Endothelial cell of umbilical vein (primary cell): Measurements from ENCODE around the gene HNRNPC. TPM values are rescaled to one million over a fixed set of nuclear protein-coding genes. Genes with fewer than 3 reads are reported as not detected.
"Not testable (repeated sequence)": the region's sequence is repeated elsewhere in the genome, so short reads cannot be mapped to it uniquely, and the experiment has no call there.

Experiments
- BruUV-seq: library from RNA; stranded (reverse); fragments of 400-500 nt; replicated peaks from 2 replicates; lab custom pipeline; 2021; lab: Mats Ljungman, UMichigan
- CTCF ChIA-PET: fragments of 300-600, 350-600 bp; sonication (Branson Sonifier 250); formaldehyde crosslinking; loops from one replicate; lab custom pipeline; 2021; ENCODE audit warnings: antibody characterized with exemption, inconsistent platforms; lab: Charles Lee
- POLR2A ChIA-PET: fragments of 300-600, 350-600 bp; sonication (Branson Sonifier 250); formaldehyde crosslinking; loops from one replicate; lab custom pipeline; 2021; ENCODE audit warnings: antibody characterized with exemption, inconsistent platforms; lab: Charles Lee
- DNase-seq: peaks from one replicate; pipeline ENCODE4 v3.0.0-alpha.2; 2011; ENCODE audit warnings: low read depth, low spot score
- FAIRE-seq: peaks from 2 replicates; lab custom pipeline; 2011; peaks lifted over from hg19 to GRCh38; lab: Jason Lieb, UNC
- H2AFZ ChIP-seq: 2 replicates; pipeline ENCODE4 v1.6.0; 2012; ENCODE audit warnings: low read depth, low read length, control low read depth, inconsistent platforms
- H3K27ac ChIP-seq: 2 replicates; pipeline ENCODE4 v1.5.1; 2011; ENCODE audit warnings: low read depth, mild to moderate bottlenecking, control low read depth, low read length, moderate library complexity; ENCODE audit not compliant: insufficient read depth
- H3K27me3 ChIP-seq, 2 experiments: 2 replicates each; pipeline versions ENCODE4 v1.6.0 to v1.6.1; 2011; ENCODE audit warnings: low read length in 2 of 2, mixed read lengths in 1 of 2; ENCODE audit not compliant: control insufficient read depth in 2 of 2, insufficient read depth in 2 of 2
- H3K36me3 ChIP-seq, 2 experiments: 2 replicates in 1 of 2; 3 replicates in 1 of 2; pipeline ENCODE4 v1.5.1; 2011; ENCODE audit warnings: low read length in 2 of 2, mild to moderate bottlenecking in 1 of 2, moderate library complexity in 1 of 2; ENCODE audit not compliant: control insufficient read depth in 2 of 2, insufficient read depth in 2 of 2; ENCODE audit errors: extremely low read depth in 1 of 2
- H3K4me1 ChIP-seq: 3 replicates; pipeline ENCODE4 v1.5.1; 2011; ENCODE audit warnings: mild to moderate bottlenecking, low read length; ENCODE audit not compliant: control insufficient read depth, insufficient read depth; ENCODE audit errors: extremely low read depth
- H3K4me2 ChIP-seq: 2 replicates; pipeline ENCODE4 v1.6.1; 2011; ENCODE audit warnings: low read length, control low read depth, mixed read lengths; ENCODE audit not compliant: insufficient read depth
- H3K4me3 ChIP-seq, 3 experiments: fragments of 200-600 bp in 1 of 3; sonication (generic), shearing (Covaris generic) in 1 of 3; replicated peaks in 1 of 3; 2 replicates each; pipeline ENCODE4 v1.5.1; 2011 to 2016; ENCODE audit warnings: control low read depth in 3 of 3, low read length in 3 of 3, mild to moderate bottlenecking in 2 of 3, inconsistent platforms in 1 of 3, low read depth in 1 of 3, moderate library complexity in 1 of 3; ENCODE audit not compliant: insufficient read depth in 1 of 3
- H3K79me2 ChIP-seq: 2 replicates; pipeline ENCODE4 v1.6.0; 2012; ENCODE audit warnings: low read length, inconsistent platforms; ENCODE audit not compliant: control insufficient read depth, insufficient read depth
- H3K9ac ChIP-seq: replicated peaks from 2 replicates; pipeline ENCODE3; 2011; ENCODE audit warnings: low read length, control low read depth; ENCODE audit not compliant: insufficient read depth; ENCODE audit errors: extremely low read depth
- H3K9me1 ChIP-seq: replicated peaks from 3 replicates; pipeline ENCODE4 v1.6.0; 2011; ENCODE audit warnings: mild to moderate bottlenecking, low read length; ENCODE audit not compliant: control insufficient read depth, insufficient read depth; ENCODE audit errors: extremely low read depth
- H3K9me3 ChIP-seq: replicated peaks from 2 replicates; pipeline ENCODE4 v1.5.1; 2012; ENCODE audit warnings: low read length, inconsistent platforms; ENCODE audit not compliant: control insufficient read depth, insufficient read depth
- H4K20me1 ChIP-seq: replicated peaks from 2 replicates; pipeline ENCODE3; 2011; ENCODE audit warnings: mild to moderate bottlenecking, low read length; ENCODE audit not compliant: control insufficient read depth, insufficient read depth; ENCODE audit errors: extremely low read depth
- CTCF ChIP-seq, 2 donors: IDR thresholded peaks; 1 replicate in 1 of 2; 2 replicates in 1 of 2; pipeline ENCODE4 v1.5.1; 2011; ENCODE audit warnings: low read length in 2 of 2, mild to moderate bottlenecking in 2 of 2, moderate library complexity in 2 of 2, control low read depth in 1 of 2, inconsistent platforms in 1 of 2, low read depth in 1 of 2; ENCODE audit not compliant: insufficient read depth in 1 of 2; ENCODE audit errors: extremely low read depth in 1 of 2
- EZH2 ChIP-seq: IDR thresholded peaks from 2 replicates; pipeline ENCODE4 v1.6.1; 2012; ENCODE audit warnings: borderline replicate concordance, low read depth, mild to moderate bottlenecking, moderate library complexity, low read length, inconsistent platforms; ENCODE audit not compliant: severe bottlenecking
- FOS ChIP-seq: IDR thresholded peaks from 2 replicates; pipeline ENCODE4 v1.6.1; 2011; ENCODE audit warnings: mild to moderate bottlenecking, low read length, moderate library complexity, borderline replicate concordance; ENCODE audit not compliant: insufficient read depth
- GATA2 ChIP-seq: IDR thresholded peaks from 2 replicates; pipeline ENCODE4 v1.7.0; 2011; ENCODE audit warnings: low read depth, mild to moderate bottlenecking, moderate library complexity, mixed read lengths, low read length; ENCODE audit not compliant: insufficient read length, insufficient read depth
- JUN ChIP-seq: IDR thresholded peaks from 2 replicates; pipeline ENCODE4 v1.6.1; 2011; ENCODE audit warnings: borderline replicate concordance, low read depth; ENCODE audit not compliant: insufficient read length, insufficient read depth
- MAX ChIP-seq: IDR thresholded peaks from 2 replicates; pipeline ENCODE4 v1.6.1; 2011; ENCODE audit not compliant: insufficient read depth, insufficient read length
- MYC ChIP-seq: IDR thresholded peaks from one replicate; pipeline ENCODE4 v1.6.1; 2011; ENCODE audit warnings: mild to moderate bottlenecking, low read depth, low read length
- POLR2A ChIP-seq: IDR thresholded peaks from 2 replicates; pipeline ENCODE4 v1.6.1; 2012; ENCODE audit warnings: low read depth, mild to moderate bottlenecking, control low read depth, low read length
- POLR2AphosphoS5 ChIP-seq: IDR thresholded peaks from 2 replicates; pipeline ENCODE4 v1.6.1; 2012; ENCODE audit warnings: low read depth, mild to moderate bottlenecking, control low read depth, low read length, moderate library complexity; ENCODE audit not compliant: insufficient read depth
- dilution Hi-C: fragments of 300-500 bp; cut with MboI; formaldehyde crosslinking; loops from one replicate; pipeline ENCODE4 v1.15.0; 2019; ENCODE audit warnings: low sequenced_read_pairs; ENCODE audit not compliant: extremely low pct_ligation_motif_present
- intact Hi-C: fragments of 100-400 bp; cut with micrococcal nuclease; formaldehyde crosslinking; loops from one replicate; pipeline ENCODE4 v1.10.0; 2022
- polyA plus RNA-seq, 4 experiments: library from polyadenylated mRNA; depleted of rRNA in 3 of 4; stranded (reverse) in 3 of 4; unstranded in 1 of 4; fragments of >200 nt; gene quantifications; 2 replicates each; pipeline versions ENCODE4 v1.2.1 to v1.2.3, GENCODE V29; 2011 to 2012; ENCODE audit warnings: missing spikeins in 1 of 4
- total RNA-seq: library from RNA; stranded (reverse); gene quantifications from 2 replicates; pipeline ENCODE4 v1.2.3, GENCODE V29; 2021

The HNRNPC gene
- total and polyA plus RNA-seq, 2 donors (not counting 3 experiments of a cell fraction or from before 2014, with no cell fraction given) = 531 to 674 TPM

GRCh38 chr14:21287168-21287567 is 17.9 kb upstream of the HNRNPC start:
- dilution Hi-C loops (no loop called here), intact Hi-C loops (no loop called here)
- no peak overlapping the region for H2AFZ ChIP-seq
- H3K9me1 ChIP-seq = no peaks in the 10 kb centered on the region
- H3K9ac ChIP-seq = no peak overlapping the region
- no peaks in the 10 kb centered on the region for H3K9me3 ChIP-seq
- BruUV-seq = no TSS peak
- peaks cover 0 to 3% of the 10 kb centered on the region in 2 experiments for H3K27me3 ChIP-seq
- ChIA-PET POLR2A (no interaction called here), CTCF (interaction anchor here (1.2 kb wide), 1 partner anchor 9 kb away, joined by 6 read pairs; no protein-coding TSS in a partner anchor)
- peak; percentile 28 for FAIRE-seq
- TF ChIP-seq MYC (no peak), GATA2 (no peak), CTCF (IDR thresholded peaks at IDR 0.05; ENCODE audit: extremely low read depth in 1 of 2, insufficient read depth in 1 of 2, low read depth in 1 of 2, low read length in 2 of 2) (no peak), POLR2A (no peak), POLR2AphosphoS5 (no peak), EZH2 (no peak), FOS (no peak), JUN (no peak), MAX (no peak)
- no peak overlapping the region for H3K27ac ChIP-seq
- no peak overlapping the region for H3K4me3 ChIP-seq
- DNase-seq = no peak
- no peak overlapping the region for H3K4me2 ChIP-seq
- H4K20me1 ChIP-seq = no peaks in the 10 kb centered on the region
- H3K79me2 ChIP-seq = no peaks in the 10 kb centered on the region
- H3K4me1 ChIP-seq = no peaks in the 10 kb centered on the region
- no peaks in the 10 kb centered on the region for H3K36me3 ChIP-seq

- CTCF ChIA-PET = interaction anchor here (1.2 kb wide), 1 partner anchor 8 kb away, joined by 6 read pairs; no protein-coding TSS in a partner anchor
- H3K79me2 ChIP-seq, H3K27me3 ChIP-seq, H3K9me3 ChIP-seq, intact Hi-C loops, H3K9ac ChIP-seq, H3K36me3 ChIP-seq, H4K20me1 ChIP-seq, H3K4me1 ChIP-seq, FAIRE-seq, H3K4me2 ChIP-seq, H3K9me1 ChIP-seq, H2AFZ ChIP-seq, dilution Hi-C loops, DNase-seq, H3K4me3 ChIP-seq, BruUV-seq, POLR2A ChIA-PET, H3K27ac ChIP-seq: not testable (repeated sequence)
These were observed 17.3 kb upstream of the HNRNPC start for GRCh38 chr14:21286516-21286915.

- H4K20me1 ChIP-seq, H3K4me1 ChIP-seq, BruUV-seq, H3K79me2 ChIP-seq, CTCF ChIA-PET, POLR2A ChIA-PET, FAIRE-seq, H2AFZ ChIP-seq, H3K27ac ChIP-seq, H3K9me1 ChIP-seq, intact Hi-C loops, dilution Hi-C loops, H3K27me3 ChIP-seq, H3K4me3 ChIP-seq, H3K9ac ChIP-seq, H3K4me2 ChIP-seq, H3K9me3 ChIP-seq, H3K36me3 ChIP-seq, DNase-seq: not testable (repeated sequence)
These were observed 12.7 kb upstream of the HNRNPC start for GRCh38 chr14:21281917-21282316.
